Myocyte (in vitro differentiated cells): ENCODE data around the gene IQCC. TPM values are rescaled to one million over a fixed set of nuclear protein-coding genes. Genes with fewer than 3 reads are reported as not detected.

Experiments
- DNase-seq: peaks from one replicate; pipeline ENCODE4 v3.0.0-alpha.2; 2012; ENCODE audit warnings: low read depth
- total RNA-seq: library from RNA; depleted of rRNA; stranded (reverse); fragments of >200 nt; gene quantifications from 2 replicates; pipeline ENCODE4 v1.2.3, GENCODE V29; 2014

IQCC gene
- total RNA-seq, 1 donor from 2014 or later: 2.0 TPM

DNA sequence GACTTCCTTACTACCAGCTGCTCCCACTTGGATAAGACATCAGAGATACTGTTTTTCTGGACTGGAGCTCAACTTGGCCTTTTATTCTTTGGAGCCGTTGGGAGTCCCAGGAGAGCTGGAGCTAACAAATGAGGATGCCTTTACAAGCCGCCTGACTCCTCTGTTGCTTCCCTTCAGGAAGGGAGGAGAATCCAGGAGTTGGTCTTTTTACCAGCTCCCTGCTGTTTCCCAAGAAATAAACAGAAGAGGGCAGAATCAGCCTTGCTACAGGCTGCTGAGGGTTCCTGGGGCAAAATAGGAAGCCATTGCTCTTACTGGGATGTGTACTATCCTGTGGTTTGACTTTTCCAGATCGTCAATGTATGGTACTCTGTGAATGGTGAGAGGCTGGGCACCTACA, 18.2 kb downstream of the IQCC start:
- no peak for DNase-seq

DNA sequence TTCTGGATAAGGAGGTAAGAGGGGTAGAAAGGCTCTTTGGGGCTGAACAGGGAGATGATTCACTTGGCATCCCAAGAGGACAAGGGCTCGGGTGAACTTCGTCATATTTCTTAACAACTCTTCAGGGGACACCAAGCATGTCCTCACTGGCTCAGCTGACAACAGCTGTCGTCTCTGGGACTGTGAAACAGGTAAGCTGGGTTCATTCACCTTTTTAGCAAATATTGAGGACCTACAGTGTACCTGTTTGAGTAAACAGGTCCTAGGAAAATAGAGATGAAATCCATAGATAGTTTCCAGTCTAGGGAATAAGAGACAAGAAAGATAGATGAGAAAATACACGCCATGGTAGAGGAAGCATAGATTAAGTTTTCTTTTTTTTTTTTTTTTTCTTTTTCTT, 18.8 kb downstream of the IQCC start:
- no peak for DNase-seq

- DNase-seq: no peak
These were observed 23.3 kb downstream of the IQCC start for GRCh38 chr1:32228771-32229170.

DNA sequence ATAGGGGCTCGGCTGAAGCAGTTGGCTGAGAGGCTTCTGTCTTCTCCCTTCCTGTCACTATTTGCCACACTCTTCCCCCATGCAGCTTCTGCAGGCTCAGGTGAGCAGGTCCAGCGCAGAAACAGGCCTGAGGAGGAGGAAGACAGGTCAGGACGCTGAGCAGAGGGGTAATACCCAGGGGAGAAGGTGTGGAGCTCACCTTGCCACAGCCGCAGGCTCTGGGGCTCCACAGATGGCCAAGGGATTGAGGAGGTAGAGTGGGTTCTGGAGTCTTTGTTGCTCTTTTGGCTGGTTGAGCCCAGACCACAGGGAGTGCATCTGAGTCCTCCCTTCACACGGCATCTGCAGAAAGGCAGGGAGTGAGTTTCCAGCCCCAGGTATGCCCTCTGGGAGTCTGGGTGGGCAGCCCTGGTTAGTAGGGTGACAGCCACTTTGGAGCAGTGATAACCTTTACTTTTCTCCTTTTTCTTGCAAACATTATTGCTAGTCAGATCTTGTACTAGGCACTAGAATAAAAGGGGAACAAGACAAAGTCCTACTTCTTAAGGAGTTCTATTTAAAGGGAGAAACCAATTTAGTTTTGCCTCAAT, 26.5 kb downstream of the IQCC start:
- no peak for DNase-seq

DNA sequence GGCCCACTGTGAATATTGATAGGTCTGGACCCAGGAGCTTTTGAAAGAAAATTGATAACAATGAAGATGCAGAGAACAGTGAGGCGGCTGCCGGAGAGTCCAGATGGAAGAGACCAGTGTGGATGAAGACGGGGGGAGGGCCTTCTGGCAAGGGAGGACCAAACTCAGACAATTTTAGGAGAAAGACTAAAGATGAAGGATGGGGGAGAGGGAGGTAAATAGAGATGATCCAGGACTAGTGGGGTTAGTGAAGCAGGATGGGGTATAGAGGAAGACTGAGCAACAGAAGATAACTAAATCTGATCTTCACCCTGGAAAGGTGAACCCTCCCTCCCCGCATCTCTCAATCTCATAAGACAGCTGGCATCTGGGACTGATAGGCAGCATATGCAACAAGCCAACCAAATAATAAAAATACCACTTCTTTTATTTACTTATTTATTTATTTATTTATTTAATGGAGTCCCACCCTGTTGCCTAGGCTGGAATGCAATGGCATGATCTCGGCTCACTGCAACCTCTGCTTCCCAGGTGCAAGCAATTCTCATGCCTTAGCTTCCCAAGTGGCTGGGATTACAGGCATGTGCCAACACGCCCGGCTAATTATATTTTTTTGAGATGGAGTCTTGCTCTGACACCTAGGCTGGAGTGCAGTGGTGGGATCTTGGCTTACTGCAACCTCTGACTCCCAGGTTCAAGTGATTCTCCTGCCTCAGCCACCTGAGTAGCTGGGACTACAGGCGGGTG, 27.3 kb downstream of the IQCC start:
- DNase-seq: no peak

- no peak for DNase-seq
These were observed 29.3 kb downstream of the IQCC start for GRCh38 chr1:32234792-32235191.

DNA sequence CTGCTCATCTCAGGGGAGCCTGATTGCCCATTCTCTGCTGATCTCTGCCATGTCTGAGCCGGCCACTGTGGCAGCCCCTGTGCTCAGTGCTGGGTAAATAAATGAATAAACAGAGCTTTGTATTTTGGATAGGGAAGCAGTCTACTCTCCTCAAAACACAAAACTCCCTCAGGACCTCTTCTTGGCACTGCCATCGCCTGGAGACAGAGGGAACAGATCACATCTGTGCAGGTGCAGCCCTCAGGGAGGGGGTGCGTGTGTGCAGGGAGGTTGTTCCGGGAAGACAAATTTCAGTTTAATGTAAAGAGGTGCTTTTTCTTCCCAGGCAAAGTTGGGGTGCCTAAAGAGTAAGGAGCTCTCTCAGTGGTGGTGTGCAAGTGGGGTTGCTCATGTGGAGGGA, 33.9 kb downstream of the IQCC start:
- no peak for DNase-seq

DNA sequence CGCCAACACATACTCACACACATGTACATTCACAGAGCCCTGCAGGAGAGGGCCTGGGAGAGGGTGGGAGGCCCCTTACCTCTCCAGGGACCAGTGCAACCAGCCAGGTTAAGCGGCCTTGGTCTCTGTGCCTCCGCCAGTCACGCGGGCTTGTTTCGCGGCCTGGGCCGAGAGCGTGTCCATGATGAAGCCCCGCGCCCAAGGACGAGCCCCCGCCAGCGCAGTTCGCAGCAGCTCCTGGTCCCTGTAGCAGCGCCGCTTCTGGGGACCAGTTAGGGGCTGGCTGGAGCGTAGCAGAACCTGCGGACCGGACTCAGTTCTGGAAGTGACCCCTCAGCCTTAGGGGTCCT, 34.3 kb downstream of the IQCC start:
- no peak for DNase-seq

GRCh38 chr1:32240140-32240951, 34.9 kb downstream of the IQCC start:
- peak; percentile 45 for DNase-seq

- DNase-seq: peak; percentile 78
These were observed 35.7 kb downstream of the IQCC start for GRCh38 chr1:32241001-32241763.

GRCh38 chr1:32242341-32242851, 36.9 kb downstream of the IQCC start:
- no peak for DNase-seq

GRCh38 chr1:32246888-32247273, 41.4 kb downstream of the IQCC start, which contains the start of gene FAM167B:
Gene FAM167B (plus strand): TSS chr1:32247222. CDS start chr1:32247422, 200 bp downstream.
- DNase-seq: no peak

GRCh38 chr1:32247452-32247851, 42.0 kb downstream of the IQCC start:
- DNase-seq: no peak

DNA sequence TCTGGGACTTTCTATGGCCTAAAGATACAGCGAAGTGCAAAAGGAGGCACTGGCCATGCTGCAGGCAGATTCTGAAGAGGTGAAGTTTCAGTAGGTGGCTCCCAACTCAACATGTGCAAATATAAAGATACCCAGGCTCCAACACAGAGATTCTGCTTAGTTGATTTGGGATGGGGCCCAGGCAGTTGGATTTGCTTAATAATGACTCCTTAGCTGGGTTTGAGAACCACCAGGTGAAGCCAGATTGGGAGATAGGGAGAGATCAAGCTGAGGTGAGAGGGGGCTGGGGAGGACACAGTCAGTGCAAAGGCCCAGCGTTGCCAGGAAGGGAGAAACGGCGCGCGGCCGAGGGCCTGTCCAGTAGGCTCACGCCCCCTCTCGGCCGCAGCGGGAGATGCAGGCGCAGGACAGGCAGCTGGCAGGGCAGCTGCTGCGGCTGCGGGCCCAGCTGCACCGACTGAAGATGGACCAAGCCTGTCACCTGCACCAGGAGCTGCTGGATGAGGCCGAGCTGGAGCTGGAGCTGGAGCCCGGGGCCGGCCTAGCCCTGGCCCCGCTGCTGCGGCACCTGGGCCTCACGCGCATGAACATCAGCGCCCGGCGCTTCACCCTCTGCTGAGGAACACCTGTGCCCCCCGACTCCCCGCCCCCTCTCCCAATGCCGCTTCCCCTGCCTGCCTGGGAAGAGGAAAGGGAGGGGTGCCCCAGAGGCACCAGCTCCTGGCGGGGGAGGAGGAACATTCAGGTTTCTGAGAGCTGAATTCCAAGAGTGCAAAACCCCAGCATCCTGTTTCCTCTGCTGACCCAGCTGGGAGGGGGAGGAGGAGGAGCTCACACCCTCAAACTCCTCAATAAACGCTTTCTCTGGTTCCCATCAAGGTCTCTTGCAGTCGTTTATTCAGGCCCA, 42.8 kb downstream of the IQCC start:
- peak; percentile 54 for DNase-seq

- no peak for DNase-seq
These were observed 44.5 kb downstream of the IQCC start for GRCh38 chr1:32249831-32250525.

DNA sequence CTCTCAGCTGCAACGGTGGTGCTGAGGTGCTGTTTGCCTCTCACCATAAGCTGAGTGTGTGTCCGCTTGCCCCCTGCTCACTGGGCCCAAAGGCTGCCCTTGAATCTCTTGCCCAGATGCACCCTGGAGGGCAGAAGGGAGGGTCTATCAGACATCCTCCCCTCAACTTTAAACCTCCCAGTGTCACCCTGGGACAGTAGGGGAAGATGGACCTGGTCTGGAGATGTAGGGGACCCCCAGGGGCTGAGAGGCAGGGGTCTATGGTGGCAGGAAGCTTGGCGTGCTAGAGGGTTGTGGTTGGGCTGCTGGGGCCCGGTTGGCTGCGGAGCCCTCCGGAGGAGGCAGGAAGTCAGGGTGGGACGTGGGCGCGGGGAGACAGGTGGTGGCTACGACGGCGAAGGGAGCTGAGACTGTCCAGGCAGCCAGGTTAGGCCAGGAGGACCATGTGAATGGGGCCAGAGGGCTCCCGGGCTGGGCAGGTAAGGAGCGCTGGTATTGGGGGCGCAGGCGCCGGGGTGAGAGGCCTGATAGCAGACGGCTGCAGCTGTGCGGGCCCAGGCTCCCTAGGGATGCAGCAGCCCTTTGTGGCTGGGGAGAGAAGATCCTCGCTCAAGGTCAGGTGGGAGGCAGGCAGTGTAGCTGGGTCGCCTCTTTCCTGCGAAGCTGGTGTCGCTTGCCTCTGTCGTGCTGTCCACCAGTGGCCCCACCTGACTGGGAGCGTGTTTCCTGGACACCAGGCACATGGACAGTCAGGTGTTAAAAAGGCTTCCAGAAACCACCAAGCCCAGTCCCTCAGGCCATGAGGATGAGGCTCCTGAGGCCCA, 45.6 kb downstream of the IQCC start, which contains the start of gene LCK:
LCK (plus strand) TSS at position 373 of the 824 bp plus-strand sequence. CDS start 23,065 bp downstream, outside the sequence.
- no peak for DNase-seq

DNA sequence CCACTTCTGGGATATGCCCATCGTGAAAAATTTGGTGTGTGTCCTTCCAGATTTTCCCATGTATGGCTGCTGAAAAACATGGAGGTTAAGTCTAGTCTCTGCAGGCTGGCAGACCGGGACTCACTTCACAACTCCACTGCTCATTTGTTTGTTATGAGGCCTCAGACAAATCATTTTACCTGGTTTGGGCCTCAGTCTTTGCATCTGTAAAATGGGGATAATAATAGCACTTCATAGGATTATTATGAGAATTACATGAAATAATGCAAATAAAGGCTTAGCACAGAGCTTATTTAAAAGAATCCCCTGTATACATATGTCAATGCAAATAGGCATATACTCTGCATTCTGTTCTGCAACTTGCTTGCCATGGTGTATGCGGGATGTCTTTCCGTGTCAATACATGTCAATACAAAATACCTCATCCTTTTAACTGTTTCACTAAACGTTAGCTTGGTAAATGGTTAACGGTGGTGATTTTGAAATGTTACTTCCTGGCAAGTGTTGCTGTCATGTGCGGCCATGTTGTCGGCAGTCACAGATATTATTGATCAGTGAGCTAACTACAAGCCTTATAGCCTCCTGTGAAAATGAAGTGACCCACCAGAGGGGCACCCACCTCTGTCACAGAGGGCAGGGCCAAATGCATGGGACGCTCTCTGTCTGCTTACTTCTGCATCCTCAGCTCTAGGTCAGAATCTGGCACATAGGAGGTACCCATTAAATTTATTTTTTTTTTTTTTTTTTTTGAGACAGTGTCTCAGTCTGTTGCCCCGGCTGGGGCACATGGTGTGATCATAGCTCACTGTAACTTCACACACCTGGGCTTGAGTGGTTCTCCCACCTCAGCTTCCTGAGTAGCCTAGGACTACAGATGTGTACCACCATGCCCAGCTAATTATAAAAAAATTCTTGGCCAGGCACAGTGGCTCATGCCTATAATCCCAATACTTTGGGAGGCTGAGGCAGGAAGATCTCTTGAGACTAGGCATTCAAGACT, 49.9 kb downstream of the IQCC start:
- no peak for DNase-seq
